ENCODE data around the gene ACP4.

The ACP4 gene

GRCh38 chr19:50830266-50831025 is 40.2 kb downstream of the ACP4 start:
- TF ChIP-seq, protein P1, sequence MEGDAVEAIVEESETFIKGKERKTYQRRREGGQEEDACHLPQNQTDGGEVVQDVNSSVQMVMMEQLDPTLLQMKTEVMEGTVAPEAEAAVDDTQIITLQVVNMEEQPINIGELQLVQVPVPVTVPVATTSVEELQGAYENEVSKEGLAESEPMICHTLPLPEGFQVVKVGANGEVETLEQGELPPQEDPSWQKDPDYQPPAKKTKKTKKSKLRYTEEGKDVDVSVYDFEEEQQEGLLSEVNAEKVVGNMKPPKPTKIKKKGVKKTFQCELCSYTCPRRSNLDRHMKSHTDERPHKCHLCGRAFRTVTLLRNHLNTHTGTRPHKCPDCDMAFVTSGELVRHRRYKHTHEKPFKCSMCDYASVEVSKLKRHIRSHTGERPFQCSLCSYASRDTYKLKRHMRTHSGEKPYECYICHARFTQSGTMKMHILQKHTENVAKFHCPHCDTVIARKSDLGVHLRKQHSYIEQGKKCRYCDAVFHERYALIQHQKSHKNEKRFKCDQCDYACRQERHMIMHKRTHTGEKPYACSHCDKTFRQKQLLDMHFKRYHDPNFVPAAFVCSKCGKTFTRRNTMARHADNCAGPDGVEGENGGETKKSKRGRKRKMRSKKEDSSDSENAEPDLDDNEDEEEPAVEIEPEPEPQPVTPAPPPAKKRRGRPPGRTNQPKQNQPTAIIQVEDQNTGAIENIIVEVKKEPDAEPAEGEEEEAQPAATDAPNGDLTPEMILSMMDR (IDR thresholded peaks at IDR 0.05) = no peak
- H3K4me1 ChIP-seq = peaks cover 0 to 3% (median 2%) of the 10 kb centered on the region in 4 donors
- H3K4me3 ChIP-seq = no peak overlapping the region
- peaks cover 0 to 55% of the 10 kb centered on the region in 2 donors for H3K27me3 ChIP-seq
- H3K36me3 ChIP-seq = no peaks in the 10 kb centered on the region
- intact Hi-C loops (cut with DNase I; ENCODE audit: low total_unique reads) = no loop called here
- no peak for DNase-seq
- no peak overlapping the region for H3K27ac ChIP-seq
- no peaks in the 10 kb centered on the region for H3K9me3 ChIP-seq

DNA sequence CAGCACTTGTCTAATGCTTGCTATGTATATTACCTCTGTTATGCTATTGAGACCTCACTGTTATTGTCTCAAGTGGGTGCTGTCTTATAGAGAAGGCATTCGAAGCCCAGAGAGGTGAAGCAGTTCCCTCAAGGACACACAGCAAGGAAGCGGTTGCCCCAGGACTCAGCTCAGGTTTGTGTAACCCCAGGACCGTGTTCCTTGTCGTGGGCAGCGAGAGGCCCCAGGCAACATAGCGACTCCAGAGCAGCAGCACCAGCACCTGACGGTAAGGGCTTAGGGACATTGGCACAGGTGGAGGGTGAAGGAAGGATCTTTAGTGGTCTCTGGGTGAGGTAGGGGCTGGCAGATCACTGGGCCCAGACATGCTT is 40.8 kb downstream of the ACP4 start:
- TF ChIP-seq, protein P1 (IDR thresholded peaks at IDR 0.05) = no peak
- Histone ChIP-seq H3K27ac (no peak overlapping the region), H3K36me3 (no peaks in the 10 kb centered on the region), H3K27me3 (peaks cover 0 to 59% of the 10 kb centered on the region in 2 donors), H3K9me3 (no peaks in the 10 kb centered on the region), H3K4me3 (no peak overlapping the region), H3K4me1 (peaks cover 0 to 9% (median 8%) of the 10 kb centered on the region in 4 donors)
- intact Hi-C loops (cut with DNase I; ENCODE audit: low total_unique reads) = no loop called here
- no peak for DNase-seq

- intact Hi-C loops (cut with DNase I; ENCODE audit: low total_unique reads) = no loop called here
- Histone ChIP-seq H3K9me3 (no peaks in the 10 kb centered on the region), H3K27me3 (peaks cover 0 to 66% of the 10 kb centered on the region in 2 donors), H3K27ac (no peak overlapping the region), H3K4me3 (no peak overlapping the region), H3K4me1 (peaks cover 0 to 12% (median 11%) of the 10 kb centered on the region in 4 donors), H3K36me3 (no peaks in the 10 kb centered on the region)
- TF ChIP-seq, protein P1 (IDR thresholded peaks at IDR 0.05) = no peak
- no peak for DNase-seq
These were observed 42.5 kb downstream of the ACP4 start for GRCh38 chr19:50832666-50833065.

GRCh38 chr19:50833117-50833801 is 43.0 kb downstream of the ACP4 start, which contains the start of gene KLK15:
Gene KLK15, minus strand, starts transcription at chr19:50833574. Its CDS starts 2,082 bp downstream, at chr19:50831492.
- intact Hi-C loops (cut with DNase I; ENCODE audit: low total_unique reads) = no loop called here
- TF ChIP-seq, protein P1 (IDR thresholded peaks at IDR 0.05) = no peak
- Histone ChIP-seq H3K27ac (no peak within 1 kb of the TSS), H3K9me3 (no peaks in the 10 kb centered on the region), H3K27me3 (peaks cover 0 to 69% of the 10 kb centered on the region in 2 donors), H3K4me3 (no peak within 1 kb of the TSS), H3K36me3 (no peaks in the 10 kb centered on the region), H3K4me1 (peaks cover 0 to 12% (median 11%) of the 10 kb centered on the region in 4 donors)
- no peak for DNase-seq

GRCh38 chr19:50833802-50834167 is 43.6 kb downstream of the ACP4 start:
- no peak overlapping the region for H3K27ac ChIP-seq
- H3K9me3 ChIP-seq = no peaks in the 10 kb centered on the region
- H3K4me1 ChIP-seq = peaks cover 0 to 12% (median 11%) of the 10 kb centered on the region in 4 donors
- no peak overlapping the region for H3K4me3 ChIP-seq
- no peaks in the 10 kb centered on the region for H3K36me3 ChIP-seq
- intact Hi-C loops (cut with DNase I; ENCODE audit: low total_unique reads) = no loop called here
- TF ChIP-seq, protein P1 (IDR thresholded peaks at IDR 0.05) = no peak
- peaks cover 0 to 71% of the 10 kb centered on the region in 2 donors for H3K27me3 ChIP-seq
- no peak for DNase-seq

All from tibial artery (tissue), 4 donors.